ENCODE results near the gene TYW1. TPM values are rescaled to one million over a fixed set of nuclear protein-coding genes. Genes with fewer than 3 reads are reported as not detected.
"Not testable (repeated sequence)": the region's sequence is repeated elsewhere in the genome, so short reads cannot be mapped to it uniquely, and the experiment has no call there.

Gene TYW1
- total RNA-seq, result 7.8 TPM

DNA sequence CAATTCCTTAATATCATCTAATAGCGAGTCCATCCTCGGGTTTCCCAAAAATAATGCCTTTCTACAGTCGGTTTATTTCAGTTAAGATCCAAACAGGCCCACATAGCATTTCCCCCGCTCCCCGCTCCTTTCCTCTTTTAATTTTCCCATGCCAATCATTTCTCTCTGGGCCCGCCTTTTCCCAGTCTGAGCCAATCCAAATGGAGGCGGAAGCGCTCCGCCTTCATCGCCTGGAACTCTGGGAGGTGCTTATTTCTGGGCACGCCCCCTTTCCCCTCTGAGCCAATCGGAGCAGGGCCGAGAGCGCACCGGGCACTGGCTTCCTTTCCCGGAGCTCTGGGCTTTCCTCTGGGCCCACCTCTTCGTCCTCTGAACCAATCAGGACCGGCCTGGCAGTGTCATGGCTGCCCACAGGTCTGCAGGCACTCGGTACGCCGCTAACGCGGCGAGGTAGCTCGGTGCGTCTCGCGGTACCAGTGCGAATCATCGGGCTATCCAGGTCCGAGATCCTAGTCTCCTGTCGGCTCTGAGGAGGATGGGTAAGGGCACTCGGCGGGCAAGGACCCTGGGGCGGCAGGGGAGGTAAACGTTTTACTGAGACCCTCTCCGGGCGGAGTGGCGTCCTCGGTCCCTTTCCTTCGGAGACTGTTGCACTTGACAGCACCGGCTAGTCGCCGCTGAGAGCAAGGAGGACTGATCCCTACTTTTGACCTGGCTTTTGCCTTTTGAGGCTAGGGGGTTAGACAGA lies at the start of gene TYW1:
TSS of gene TYW1 (plus strand) at position 390 of the 748 bp plus-strand sequence. CDS start at position 536, 146 bp downstream.
- ATAC-seq, result peak; percentile 95

DNA sequence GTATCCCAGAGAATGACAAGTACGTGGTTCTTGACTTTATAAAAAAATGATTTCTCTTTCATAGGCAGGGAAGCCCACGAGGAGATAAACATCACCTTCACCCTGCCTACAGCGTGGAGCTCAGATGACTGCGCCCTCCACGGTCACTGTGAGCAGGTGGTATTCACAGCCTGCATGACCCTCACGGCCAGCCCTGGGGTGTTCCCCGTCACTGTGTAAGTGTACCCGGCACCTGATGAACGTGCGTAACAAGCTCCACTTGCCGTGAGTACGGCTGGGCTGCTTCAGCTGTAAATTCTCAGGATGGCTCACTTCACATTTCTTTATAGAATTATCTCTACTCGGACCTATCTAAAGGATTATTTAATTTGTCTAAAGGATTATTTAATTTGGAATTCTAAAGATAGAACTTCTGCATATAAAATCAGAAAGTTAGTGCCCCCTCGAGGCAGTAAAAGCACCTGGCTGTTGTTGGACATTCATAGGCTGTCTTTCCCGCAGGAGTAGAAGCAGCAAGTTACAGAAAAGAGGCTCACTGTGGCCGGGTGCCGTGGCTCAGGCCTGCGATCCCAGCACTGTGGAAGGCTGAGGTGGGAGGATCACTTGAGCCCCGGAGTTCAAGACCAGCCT lies 48.0 kb upstream of the TYW1 start:
- no peak for ATAC-seq

DNA sequence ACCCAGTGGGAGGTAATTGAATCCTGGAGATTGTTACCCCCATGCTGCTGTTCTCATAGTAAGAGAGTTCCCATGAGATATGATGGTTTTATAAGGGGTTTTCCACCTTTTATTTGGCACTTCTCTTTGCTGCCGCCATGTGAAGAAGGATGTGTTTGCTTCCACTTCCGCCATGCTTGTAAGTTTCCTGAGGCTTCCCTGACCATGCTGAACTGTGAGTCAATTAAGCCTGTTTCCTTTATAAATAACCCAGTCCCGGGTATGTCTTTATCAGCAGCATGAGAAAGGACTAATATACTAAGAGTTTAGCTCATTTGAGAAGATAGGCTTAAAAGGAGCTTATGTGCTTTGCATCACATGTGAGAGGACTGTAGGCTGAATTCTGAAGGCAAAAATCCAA lies 46.3 kb upstream of the TYW1 start:
- ATAC-seq, result no peak

GRCh38 chr7:66950763-66951162 lies 45.9 kb upstream of the TYW1 start:
- no peak for ATAC-seq

DNA sequence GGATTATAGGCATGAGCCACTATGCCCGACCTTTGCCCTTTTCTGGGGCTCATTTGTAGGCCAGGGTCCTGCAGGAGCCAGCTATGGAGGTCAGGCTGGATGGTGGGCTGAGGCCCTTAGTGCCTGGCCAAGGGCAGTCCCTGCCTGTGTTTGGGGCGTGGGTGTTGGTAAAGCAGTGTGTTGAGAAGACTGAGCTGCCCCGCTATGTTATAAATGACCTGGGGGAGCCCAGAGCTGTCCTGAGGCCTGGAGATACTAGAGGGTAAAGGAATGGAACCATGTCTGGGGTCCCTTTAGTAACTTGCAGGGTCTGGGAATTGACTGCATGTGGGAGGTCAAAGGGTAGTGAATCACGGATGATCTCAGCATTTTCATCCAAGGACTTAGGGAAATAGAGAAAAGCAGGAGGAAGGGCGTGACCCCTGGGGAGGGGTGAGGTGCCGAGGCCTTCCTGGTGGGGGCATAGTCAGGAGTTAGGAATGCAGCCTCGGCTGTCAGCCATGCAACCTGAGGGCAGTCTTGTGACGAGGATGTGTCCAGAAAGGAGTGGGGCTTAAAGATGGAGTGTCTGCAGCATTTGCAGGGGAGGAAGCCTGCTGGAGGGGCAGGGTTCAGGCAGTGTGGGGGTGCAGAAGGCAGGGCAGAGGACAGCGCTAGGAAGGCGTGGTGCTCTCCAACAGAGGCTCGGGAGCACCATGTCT lies 44.1 kb upstream of the TYW1 start:
- ATAC-seq, result peak; percentile 99

DNA sequence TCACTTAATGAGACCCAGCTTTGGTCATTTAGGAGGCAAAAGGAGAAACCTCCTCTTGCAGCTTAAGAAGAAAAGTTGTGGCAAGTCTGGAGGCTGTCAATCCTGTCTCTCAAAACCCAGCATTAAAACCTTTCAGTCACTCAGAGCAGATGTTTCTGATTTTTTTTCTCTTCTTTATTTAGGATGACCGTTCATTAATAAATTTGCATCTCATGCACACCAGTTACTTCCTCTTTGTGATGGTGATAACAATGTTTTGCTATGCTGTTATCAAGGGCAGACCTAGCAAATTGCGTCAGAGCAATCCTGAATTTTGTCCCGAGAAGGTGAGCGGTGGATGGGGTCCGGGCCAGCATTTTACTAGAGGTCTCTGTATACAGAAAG lies 43.6 kb upstream of the TYW1 start:
- ATAC-seq, result no peak

DNA sequence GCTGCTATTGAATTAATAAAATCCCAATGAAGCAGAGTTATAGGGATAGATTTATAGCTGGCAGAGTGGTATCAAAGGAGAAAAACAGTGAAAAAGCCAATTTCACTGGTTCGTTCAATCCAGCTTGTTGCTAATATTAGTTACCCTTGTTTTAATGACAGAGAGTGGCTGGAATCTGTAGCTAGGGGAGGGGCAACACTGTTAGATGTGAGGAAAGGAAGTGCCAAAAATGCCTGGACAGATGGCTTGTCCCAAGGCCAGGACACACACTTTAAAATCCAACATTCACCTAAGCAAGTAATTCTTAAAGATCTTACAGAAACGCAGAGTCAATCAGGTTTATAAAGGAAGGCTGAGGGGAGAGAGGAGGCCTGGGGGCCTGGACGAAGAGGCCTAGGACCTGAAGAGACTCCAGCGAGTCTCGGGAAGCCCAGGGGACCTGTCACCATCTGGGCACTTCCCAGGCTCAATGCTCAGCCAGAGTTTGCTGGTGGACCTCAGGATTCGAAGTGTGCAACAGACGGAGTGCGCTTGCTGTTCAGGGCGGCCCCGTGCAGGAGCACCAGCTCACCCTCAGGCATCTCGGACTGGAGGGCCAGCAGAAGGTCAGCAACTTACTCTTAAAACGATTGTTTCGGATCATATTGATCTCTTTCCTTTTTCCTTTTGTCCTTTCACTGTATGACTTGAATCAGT lies 38.9 kb upstream of the TYW1 start:
- no peak for ATAC-seq

- no peak for ATAC-seq
These were observed 37.9 kb upstream of the TYW1 start for GRCh38 chr7:66958538-66959350.

GRCh38 chr7:66960192-66960591 lies 36.4 kb upstream of the TYW1 start:
- no peak for ATAC-seq

GRCh38 chr7:66961096-66961495 lies 35.5 kb upstream of the TYW1 start:
- ATAC-seq, result peak; percentile 32

- ATAC-seq, result no peak
These were observed 32.2 kb upstream of the TYW1 start for GRCh38 chr7:66964411-66964810.

DNA sequence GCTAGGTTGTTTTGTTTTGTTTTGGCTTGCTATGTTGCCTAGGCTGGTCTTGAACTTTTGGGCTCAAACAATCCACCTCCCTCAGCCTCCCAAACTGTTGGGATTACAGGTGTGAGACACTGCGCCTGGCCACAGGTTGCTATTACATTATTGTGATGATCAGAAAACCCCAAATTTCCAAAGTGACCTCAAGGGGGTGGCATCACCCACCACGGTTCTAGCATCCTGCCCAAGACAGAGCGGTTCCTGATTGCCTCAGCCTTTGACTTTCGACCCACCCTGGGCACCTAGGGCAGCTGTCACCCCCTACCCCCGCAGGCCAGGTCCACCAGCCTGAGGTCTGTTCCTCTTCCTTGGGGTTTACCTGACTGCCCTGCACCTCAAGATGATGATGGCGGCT lies 29.6 kb upstream of the TYW1 start:
- no peak for ATAC-seq

- not testable (repeated sequence) for ATAC-seq
These were observed 27.6 kb upstream of the TYW1 start for GRCh38 chr7:66969001-66969400.

DNA sequence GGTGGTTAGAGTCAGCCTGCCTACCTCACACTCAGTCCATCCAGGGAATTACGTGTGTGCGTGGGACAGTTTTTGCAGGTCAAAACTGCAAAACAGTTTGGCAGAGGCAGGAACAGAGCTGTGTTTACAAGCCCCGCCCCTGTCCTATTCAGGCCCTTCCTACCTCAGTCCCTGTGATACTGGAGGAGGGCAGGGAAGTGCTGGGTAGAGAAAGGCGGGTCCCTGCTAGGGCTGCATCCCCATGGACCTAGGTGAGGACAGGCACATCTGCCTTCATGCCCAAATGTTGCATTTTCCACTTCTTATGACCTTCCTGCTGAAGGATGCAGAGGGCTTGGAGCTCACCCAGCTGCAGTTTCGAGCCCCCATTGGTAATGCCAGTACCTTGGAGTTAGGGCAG lies 26.3 kb upstream of the TYW1 start:
- peak; percentile 37 for ATAC-seq

- ATAC-seq, result no peak
These were observed 21.5 kb upstream of the TYW1 start for GRCh38 chr7:66974986-66975590.

GRCh38 chr7:66978312-66978711 lies 18.3 kb upstream of the TYW1 start:
- ATAC-seq, result not testable (repeated sequence)

DNA sequence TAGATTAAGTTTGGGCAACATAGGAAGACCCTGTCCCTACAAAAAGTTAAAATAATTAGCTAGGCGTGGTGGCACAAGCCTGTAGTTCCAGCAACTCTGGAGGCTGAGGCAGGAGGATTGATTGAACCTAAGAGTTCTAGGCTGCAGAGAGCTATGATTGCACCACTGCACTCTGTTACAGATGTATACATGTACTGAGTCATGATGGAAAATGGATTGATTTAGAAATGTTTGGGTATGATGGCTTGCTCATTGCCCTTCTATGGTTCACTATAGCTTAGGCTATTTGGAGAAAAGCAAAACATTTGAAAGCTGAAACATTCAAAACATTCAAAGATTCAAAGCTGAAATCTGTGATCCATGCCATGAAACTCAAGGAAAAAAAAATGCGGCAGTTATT lies 17.6 kb upstream of the TYW1 start:
- ATAC-seq, result not testable (repeated sequence)

DNA sequence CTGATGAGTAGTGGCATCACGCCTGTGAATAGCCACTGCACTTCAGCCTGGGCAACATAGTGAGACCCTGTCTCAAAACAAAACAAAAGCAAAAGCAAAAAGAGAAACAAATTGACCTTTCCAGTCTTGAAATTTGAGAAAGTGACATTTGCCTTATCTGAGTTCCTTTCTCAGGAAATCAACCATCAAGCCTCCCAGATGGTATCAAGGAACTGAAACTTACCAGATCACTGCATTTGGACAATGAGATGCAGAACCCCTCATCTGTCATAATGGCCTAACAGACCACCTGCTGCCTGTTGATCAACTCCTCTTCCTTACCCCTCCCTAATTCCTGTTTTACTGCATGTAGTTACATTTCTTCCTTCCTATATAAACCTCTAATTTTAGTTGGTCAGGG lies 16.3 kb upstream of the TYW1 start:
- ATAC-seq, result not testable (repeated sequence)

DNA sequence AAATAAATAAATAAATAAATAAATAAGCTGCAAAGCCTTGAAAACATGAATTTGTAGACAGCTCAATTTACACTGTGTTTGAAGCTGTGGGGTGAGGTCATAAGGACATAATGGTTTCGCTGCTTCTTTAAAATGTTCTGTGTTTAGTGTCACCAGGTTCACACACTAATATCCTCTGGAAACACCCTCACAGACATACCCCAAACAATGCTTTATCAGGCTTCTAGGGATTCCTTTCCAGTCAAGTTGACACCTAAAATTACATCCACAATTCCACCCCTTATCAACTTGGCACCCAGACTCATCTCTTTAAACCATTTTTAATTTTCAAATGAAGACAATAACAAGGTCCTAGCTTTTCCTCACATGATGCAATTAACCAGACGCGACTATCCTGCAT lies 7.1 kb upstream of the TYW1 start:
- ATAC-seq, result not testable (repeated sequence)

DNA sequence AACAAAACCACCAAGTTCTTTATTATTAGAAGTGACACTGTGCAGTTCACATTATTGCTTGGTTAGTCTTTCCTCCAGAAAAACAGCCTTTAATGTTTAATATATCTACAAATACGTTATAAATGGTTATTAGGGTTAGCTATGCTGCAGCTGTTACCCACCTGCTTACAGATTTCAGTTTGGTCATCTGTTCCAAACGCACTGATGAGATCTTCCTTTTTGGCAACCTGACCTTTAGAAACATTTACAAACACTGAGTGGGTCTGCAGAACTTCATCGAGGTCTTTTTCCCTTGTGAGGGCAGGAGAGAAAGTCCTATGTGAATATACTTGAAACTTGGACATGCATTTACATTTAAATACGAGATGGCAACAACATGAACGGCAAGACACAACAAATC lies 2.6 kb upstream of the TYW1 start:
- not testable (repeated sequence) for ATAC-seq

- peak; percentile 82 for ATAC-seq
These were observed 2.0 kb upstream of the TYW1 start for GRCh38 chr7:66994691-66995049.
